ENCODE results near the gene TRIP12.
"Not testable (repeated sequence)": the region's sequence is repeated elsewhere in the genome, so short reads cannot be mapped to it uniquely, and the experiment has no call there.

The TRIP12 gene

GRCh38 chr2:229901819-229902218 lies 20.0 kb downstream of the TRIP12 start:
- peaks cover 6 to 11% (median 9%) of the 10 kb centered on the region in 5 donors for H3K36me3 ChIP-seq (ENCODE audit: control insufficient read depth in 5 of 5, insufficient read depth in 5 of 5, low read length in 5 of 5)
- no peak overlapping the region for H3K4me3 ChIP-seq (ENCODE audit: low read depth in 1 of 5, low read length in 5 of 5)
- H3K27me3 ChIP-seq (ENCODE audit: control insufficient read depth in 5 of 5, insufficient read depth in 4 of 5, low read length in 5 of 5) = no peaks in the 10 kb centered on the region
- H3K27ac ChIP-seq (ENCODE audit: low read depth, low read length) = no peak overlapping the region
- no peaks in the 10 kb centered on the region for H3K9me3 ChIP-seq (ENCODE audit: control insufficient read depth in 5 of 5, low read length in 5 of 5)
- H3K4me1 ChIP-seq (ENCODE audit: control insufficient read depth in 5 of 5, insufficient read depth in 5 of 5, low read length in 5 of 5) = peaks cover 0 to 18% (median 7%) of the 10 kb centered on the region in 5 donors
- H3K9ac ChIP-seq (ENCODE audit: low read length in 5 of 5) = no peak overlapping the region

DNA sequence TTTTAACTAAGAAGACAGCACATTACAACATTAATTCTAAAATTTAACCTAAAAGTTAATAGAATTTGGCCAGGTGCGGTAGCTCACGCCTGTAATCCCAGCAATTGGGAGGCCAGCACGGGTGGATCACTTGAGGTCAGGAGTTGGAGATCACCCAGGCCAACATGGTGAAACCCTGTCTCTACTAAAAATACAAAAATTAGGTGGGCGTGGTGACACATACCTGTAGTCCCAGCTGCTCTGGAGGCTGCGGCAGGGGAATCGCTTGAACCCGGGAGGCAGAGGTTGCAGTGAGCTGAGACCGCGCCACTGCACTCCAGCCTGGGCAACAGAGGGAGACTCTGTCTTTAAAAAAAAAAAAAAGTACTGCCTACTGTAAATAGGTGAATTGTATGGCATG lies 21.3 kb downstream of the TRIP12 start:
- H3K9me3 ChIP-seq (ENCODE audit: control insufficient read depth in 5 of 5, low read length in 5 of 5) = not testable (repeated sequence)

GRCh38 chr2:229900012-229900411 lies 21.8 kb downstream of the TRIP12 start:
- no peaks in the 10 kb centered on the region for H3K27me3 ChIP-seq (ENCODE audit: control insufficient read depth in 5 of 5, insufficient read depth in 4 of 5, low read length in 5 of 5)
- no peak overlapping the region for H3K27ac ChIP-seq (ENCODE audit: low read depth, low read length)
- peaks cover 6 to 11% (median 9%) of the 10 kb centered on the region in 5 donors for H3K36me3 ChIP-seq (ENCODE audit: control insufficient read depth in 5 of 5, insufficient read depth in 5 of 5, low read length in 5 of 5)
- H3K9me3 ChIP-seq (ENCODE audit: control insufficient read depth in 5 of 5, low read length in 5 of 5) = no peaks in the 10 kb centered on the region
- no peak overlapping the region for H3K4me3 ChIP-seq (ENCODE audit: low read depth in 1 of 5, low read length in 5 of 5)
- no peak overlapping the region for H3K9ac ChIP-seq (ENCODE audit: low read length in 5 of 5)
- H3K4me1 ChIP-seq (ENCODE audit: control insufficient read depth in 5 of 5, insufficient read depth in 5 of 5, low read length in 5 of 5) = peaks cover 0 to 19% (median 7%) of the 10 kb centered on the region in 5 donors

More for the DNA sequence above, 21.3 kb downstream of the TRIP12 start:
- Histone ChIP-seq H3K4me1 (ENCODE audit: control insufficient read depth in 5 of 5, insufficient read depth in 5 of 5, low read length in 5 of 5) (peaks cover 0 to 19% (median 7%) of the 10 kb centered on the region in 5 donors), H3K36me3 (ENCODE audit: control insufficient read depth in 5 of 5, insufficient read depth in 5 of 5, low read length in 5 of 5) (peaks cover 6 to 11% (median 9%) of the 10 kb centered on the region in 5 donors)
- not testable (repeated sequence) for H3K4me3 ChIP-seq (ENCODE audit: low read depth in 1 of 5, low read length in 5 of 5); H3K27ac ChIP-seq (ENCODE audit: low read depth, low read length); H3K27me3 ChIP-seq (ENCODE audit: control insufficient read depth in 5 of 5, insufficient read depth in 4 of 5, low read length in 5 of 5); H3K9ac ChIP-seq (ENCODE audit: low read length in 5 of 5)

GRCh38 chr2:229899604-229900003 lies 22.2 kb downstream of the TRIP12 start:
- peaks cover 0 to 19% (median 7%) of the 10 kb centered on the region in 5 donors for H3K4me1 ChIP-seq (ENCODE audit: control insufficient read depth in 5 of 5, insufficient read depth in 5 of 5, low read length in 5 of 5)
- H3K4me3 ChIP-seq (ENCODE audit: low read depth in 1 of 5, low read length in 5 of 5) = no peak overlapping the region
- no peaks in the 10 kb centered on the region for H3K9me3 ChIP-seq (ENCODE audit: control insufficient read depth in 5 of 5, low read length in 5 of 5)
- no peaks in the 10 kb centered on the region for H3K27me3 ChIP-seq (ENCODE audit: control insufficient read depth in 5 of 5, insufficient read depth in 4 of 5, low read length in 5 of 5)
- H3K27ac ChIP-seq (ENCODE audit: low read depth, low read length) = no peak overlapping the region
- H3K9ac ChIP-seq (ENCODE audit: low read length in 5 of 5) = no peak overlapping the region
- H3K36me3 ChIP-seq (ENCODE audit: control insufficient read depth in 5 of 5, insufficient read depth in 5 of 5, low read length in 5 of 5) = peaks cover 6 to 10% (median 8%) of the 10 kb centered on the region in 5 donors

GRCh38 chr2:229896857-229897256 lies 25.0 kb downstream of the TRIP12 start:
- H3K36me3 ChIP-seq (ENCODE audit: control insufficient read depth in 5 of 5, insufficient read depth in 5 of 5, low read length in 5 of 5) = peaks cover 0 to 7% (median 2%) of the 10 kb centered on the region in 5 donors
- H3K27ac ChIP-seq (ENCODE audit: low read depth, low read length) = no peak overlapping the region
- H3K9me3 ChIP-seq (ENCODE audit: control insufficient read depth in 5 of 5, low read length in 5 of 5) = no peaks in the 10 kb centered on the region
- no peak overlapping the region for H3K9ac ChIP-seq (ENCODE audit: low read length in 5 of 5)
- peaks cover 0 to 15% (median 7%) of the 10 kb centered on the region in 5 donors for H3K4me1 ChIP-seq (ENCODE audit: control insufficient read depth in 5 of 5, insufficient read depth in 5 of 5, low read length in 5 of 5)
- H3K4me3 ChIP-seq (ENCODE audit: low read depth in 1 of 5, low read length in 5 of 5) = no peak overlapping the region
- H3K27me3 ChIP-seq (ENCODE audit: control insufficient read depth in 5 of 5, insufficient read depth in 4 of 5, low read length in 5 of 5) = no peaks in the 10 kb centered on the region

- H3K4me1 ChIP-seq (ENCODE audit: control insufficient read depth in 5 of 5, insufficient read depth in 5 of 5, low read length in 5 of 5) = peaks cover 0 to 21% (median 12%) of the 10 kb centered on the region in 5 donors
Measured at GRCh38 chr2:229889023-229889422, 32.8 kb downstream of the TRIP12 start.

DNA sequence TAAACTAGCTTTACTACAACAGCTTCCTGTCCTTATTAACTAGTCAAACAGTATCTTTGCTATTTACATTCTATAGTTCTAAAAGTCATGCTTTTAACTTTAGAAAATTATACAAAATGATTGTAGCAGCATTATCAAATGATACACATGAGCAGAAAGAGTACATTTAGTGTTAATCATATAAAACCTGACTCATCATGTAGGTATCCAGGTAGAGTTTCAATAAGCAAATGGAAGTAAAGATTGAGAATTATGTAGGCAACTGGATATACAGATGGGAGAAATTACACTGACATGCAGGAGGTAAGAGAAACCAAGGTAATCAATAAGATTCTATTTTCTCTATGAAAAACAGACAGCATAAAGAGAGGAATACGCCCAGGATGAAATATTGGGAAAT lies 33.8 kb downstream of the TRIP12 start:
- no peaks in the 10 kb centered on the region for H3K27me3 ChIP-seq (ENCODE audit: control insufficient read depth in 5 of 5, insufficient read depth in 4 of 5, low read length in 5 of 5)
- H3K9ac ChIP-seq (ENCODE audit: low read length in 5 of 5) = no peak overlapping the region
- peaks cover 0 to 21% (median 12%) of the 10 kb centered on the region in 5 donors for H3K4me1 ChIP-seq (ENCODE audit: control insufficient read depth in 5 of 5, insufficient read depth in 5 of 5, low read length in 5 of 5)
- H3K4me3 ChIP-seq (ENCODE audit: low read depth in 1 of 5, low read length in 5 of 5) = no peak overlapping the region
- peaks cover 0 to 7% (median 0%) of the 10 kb centered on the region in 5 donors for H3K36me3 ChIP-seq (ENCODE audit: control insufficient read depth in 5 of 5, insufficient read depth in 5 of 5, low read length in 5 of 5)
- no peak overlapping the region for H3K27ac ChIP-seq (ENCODE audit: low read depth, low read length)
- H3K9me3 ChIP-seq (ENCODE audit: control insufficient read depth in 5 of 5, low read length in 5 of 5) = no peaks in the 10 kb centered on the region

More at GRCh38 chr2:229889023-229889422, 32.8 kb downstream of the TRIP12 start:
- H3K27me3 ChIP-seq (ENCODE audit: control insufficient read depth in 5 of 5, insufficient read depth in 4 of 5, low read length in 5 of 5) = no peaks in the 10 kb centered on the region
- H3K36me3 ChIP-seq (ENCODE audit: control insufficient read depth in 5 of 5, insufficient read depth in 5 of 5, low read length in 5 of 5) = peaks cover 0 to 7% (median 2%) of the 10 kb centered on the region in 5 donors
- H3K9me3 ChIP-seq (ENCODE audit: control insufficient read depth in 5 of 5, low read length in 5 of 5) = no peaks in the 10 kb centered on the region
- H3K27ac ChIP-seq (ENCODE audit: low read depth, low read length) = no peak overlapping the region
- no peak overlapping the region for H3K9ac ChIP-seq (ENCODE audit: low read length in 5 of 5)
- H3K4me3 ChIP-seq (ENCODE audit: low read depth in 1 of 5, low read length in 5 of 5) = no peak overlapping the region

GRCh38 chr2:229887441-229887840 lies 34.4 kb downstream of the TRIP12 start:
- Histone ChIP-seq H3K36me3 (ENCODE audit: control insufficient read depth in 5 of 5, insufficient read depth in 5 of 5, low read length in 5 of 5) (peaks cover 0 to 7% (median 0%) of the 10 kb centered on the region in 5 donors), H3K9ac (ENCODE audit: low read length in 5 of 5) (no peak overlapping the region), H3K9me3 (ENCODE audit: control insufficient read depth in 5 of 5, low read length in 5 of 5) (no peaks in the 10 kb centered on the region), H3K27me3 (ENCODE audit: control insufficient read depth in 5 of 5, insufficient read depth in 4 of 5, low read length in 5 of 5) (no peaks in the 10 kb centered on the region), H3K27ac (ENCODE audit: low read depth, low read length) (no peak overlapping the region), H3K4me1 (ENCODE audit: control insufficient read depth in 5 of 5, insufficient read depth in 5 of 5, low read length in 5 of 5) (peaks cover 0 to 21% (median 12%) of the 10 kb centered on the region in 5 donors), H3K4me3 (ENCODE audit: low read depth in 1 of 5, low read length in 5 of 5) (no peak overlapping the region)

DNA sequence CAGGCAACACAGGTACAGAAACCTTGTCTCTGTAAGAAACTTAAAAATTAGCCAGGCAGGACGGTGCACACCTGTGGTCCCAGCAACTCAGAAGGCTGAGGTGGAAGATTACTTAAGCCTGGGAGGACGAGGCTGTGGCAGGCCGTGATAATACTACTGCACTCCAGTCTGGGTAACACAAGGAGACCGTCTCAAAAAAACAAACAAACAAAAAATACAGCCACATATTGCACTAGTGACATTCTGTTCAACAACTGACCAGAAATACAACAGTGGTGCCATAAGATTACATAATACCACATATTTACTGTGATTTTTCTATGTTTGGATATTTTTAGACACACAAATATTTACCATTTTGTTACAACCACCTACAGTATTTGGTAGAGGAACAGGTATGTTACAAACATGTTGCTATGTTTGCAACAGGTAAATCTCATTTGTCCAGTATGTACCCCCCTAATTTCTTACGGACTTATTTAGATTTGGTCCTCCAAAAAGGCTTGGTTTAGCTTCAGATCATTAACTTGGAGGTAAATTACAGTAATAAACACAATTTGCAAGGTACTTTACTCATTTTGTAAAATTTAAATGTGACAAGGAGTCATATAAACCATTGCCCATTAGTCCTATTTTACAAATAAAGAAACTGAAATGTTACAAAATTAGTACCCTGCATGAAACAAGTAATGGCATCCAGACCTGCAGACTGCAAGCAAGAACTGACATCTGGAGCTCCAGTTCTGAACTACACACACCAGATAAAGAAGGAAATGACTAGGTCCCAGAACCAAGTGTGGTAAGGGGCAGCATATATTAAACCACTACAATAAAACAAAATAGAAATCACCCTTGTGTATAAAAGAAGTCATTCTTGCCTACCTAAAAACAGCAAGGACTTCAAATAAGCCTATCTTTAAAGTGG lies 36.8 kb downstream of the TRIP12 start:
- Histone ChIP-seq H3K27ac (ENCODE audit: low read depth, low read length) (no peak overlapping the region), H3K27me3 (ENCODE audit: control insufficient read depth in 5 of 5, insufficient read depth in 4 of 5, low read length in 5 of 5) (no peaks in the 10 kb centered on the region), H3K9ac (ENCODE audit: low read length in 5 of 5) (no peak overlapping the region), H3K4me1 (ENCODE audit: control insufficient read depth in 5 of 5, insufficient read depth in 5 of 5, low read length in 5 of 5) (peaks cover 2 to 23% (median 17%) of the 10 kb centered on the region in 5 donors), H3K36me3 (ENCODE audit: control insufficient read depth in 5 of 5, insufficient read depth in 5 of 5, low read length in 5 of 5) (peaks cover 0 to 5% (median 0%) of the 10 kb centered on the region in 5 donors), H3K9me3 (ENCODE audit: control insufficient read depth in 5 of 5, low read length in 5 of 5) (no peaks in the 10 kb centered on the region), H3K4me3 (ENCODE audit: low read depth in 1 of 5, low read length in 5 of 5) (no peak overlapping the region)

- no peak overlapping the region for H3K9ac ChIP-seq (ENCODE audit: low read length in 5 of 5)
- H3K4me3 ChIP-seq (ENCODE audit: low read depth in 1 of 5, low read length in 5 of 5) = no peak overlapping the region
- peaks cover 2 to 23% (median 17%) of the 10 kb centered on the region in 5 donors for H3K4me1 ChIP-seq (ENCODE audit: control insufficient read depth in 5 of 5, insufficient read depth in 5 of 5, low read length in 5 of 5)
- H3K27me3 ChIP-seq (ENCODE audit: control insufficient read depth in 5 of 5, insufficient read depth in 4 of 5, low read length in 5 of 5) = no peaks in the 10 kb centered on the region
- no peak overlapping the region for H3K27ac ChIP-seq (ENCODE audit: low read depth, low read length)
- peaks cover 10 to 26% (median 21%) of the 10 kb centered on the region in 5 donors for H3K36me3 ChIP-seq (ENCODE audit: control insufficient read depth in 5 of 5, insufficient read depth in 5 of 5, low read length in 5 of 5)
- no peaks in the 10 kb centered on the region for H3K9me3 ChIP-seq (ENCODE audit: control insufficient read depth in 5 of 5, low read length in 5 of 5)
Measured at GRCh38 chr2:229882583-229882982, 39.2 kb downstream of the TRIP12 start.
